IPS DF 19.7 (cell line): ENCODE data around the gene CLEC16A.

Experiments
- DNase-seq: peaks from one replicate; pipeline ENCODE4 v3.0.0-alpha.2; 2013; ENCODE audit warnings: low read depth, low spot score

The CLEC16A gene

DNA sequence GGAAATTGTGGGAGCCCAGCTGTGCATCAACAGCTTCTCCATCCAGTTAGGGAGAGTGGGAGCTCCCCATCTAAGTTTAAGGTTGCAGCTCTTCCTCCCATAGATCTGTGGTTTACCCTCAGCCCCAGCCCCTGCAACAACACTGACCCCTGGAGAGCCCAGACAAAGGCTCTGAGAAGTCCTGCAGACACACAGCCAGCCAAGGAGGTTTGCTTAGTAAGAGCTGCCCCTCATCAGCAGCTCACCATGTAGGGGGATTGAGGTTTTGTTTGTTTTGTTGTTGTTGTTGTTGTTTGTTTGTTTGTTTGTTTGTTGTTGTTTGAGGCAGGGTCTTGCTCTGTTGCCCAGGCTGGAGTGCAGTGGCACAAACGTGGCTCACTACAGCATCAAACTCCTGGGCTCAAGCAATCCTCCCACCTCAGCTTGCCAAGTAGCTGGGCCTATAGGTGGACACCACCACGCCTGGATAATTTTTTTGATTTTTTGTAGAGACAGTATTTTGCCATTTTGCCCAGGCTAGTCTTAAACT is 138.6 kb downstream of the CLEC16A start:
- DNase-seq = no peak

DNA sequence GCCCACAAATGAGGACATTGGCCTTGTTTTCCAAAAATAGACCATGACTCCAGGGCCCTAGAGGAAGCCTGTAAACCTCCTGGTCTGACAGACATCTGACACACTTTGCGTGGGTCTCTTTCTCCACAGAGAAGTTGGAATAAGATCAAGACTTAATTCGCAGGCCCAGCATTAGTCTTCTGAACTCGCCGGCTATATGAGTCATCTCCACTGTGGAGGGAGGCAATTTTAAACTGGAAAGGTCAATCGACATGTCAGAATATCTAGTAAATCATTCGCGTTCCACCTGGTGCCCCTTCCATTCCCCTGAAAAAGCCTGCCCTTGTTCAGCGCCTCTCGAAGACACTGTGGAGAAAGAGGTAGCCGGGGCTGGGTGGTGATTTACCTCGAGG is 140.1 kb downstream of the CLEC16A start:
- DNase-seq = no peak

DNA sequence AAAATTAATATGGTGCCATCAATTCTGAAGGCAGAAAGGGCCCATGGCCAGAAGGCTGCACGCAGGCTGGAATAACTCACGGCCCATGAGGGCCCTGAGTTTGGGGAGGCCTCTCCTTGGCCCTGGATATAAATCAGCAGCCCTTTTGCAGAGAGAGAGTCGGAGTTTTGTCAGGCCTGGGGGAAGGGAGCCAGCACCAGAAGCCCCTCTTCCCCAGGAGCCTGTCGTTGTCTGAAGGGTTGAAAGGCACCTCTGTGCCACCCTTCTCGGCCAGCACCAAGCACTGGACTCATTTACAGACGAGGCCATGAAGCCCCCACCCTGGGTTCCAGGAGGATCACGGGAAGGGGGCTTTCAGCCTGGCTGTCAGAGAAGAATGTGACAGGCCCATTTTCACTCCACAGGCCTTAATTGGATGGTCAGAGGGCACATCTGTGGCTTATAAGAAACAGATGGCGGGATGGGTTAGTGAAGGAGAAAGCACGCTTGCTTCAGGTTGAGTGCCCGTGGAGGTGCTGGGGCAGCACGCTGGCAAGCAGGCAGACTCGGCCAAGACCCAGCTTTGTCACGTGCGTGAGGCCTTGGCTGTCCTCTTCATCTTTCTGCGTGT is 140.6 kb downstream of the CLEC16A start:
- no peak for DNase-seq

DNA sequence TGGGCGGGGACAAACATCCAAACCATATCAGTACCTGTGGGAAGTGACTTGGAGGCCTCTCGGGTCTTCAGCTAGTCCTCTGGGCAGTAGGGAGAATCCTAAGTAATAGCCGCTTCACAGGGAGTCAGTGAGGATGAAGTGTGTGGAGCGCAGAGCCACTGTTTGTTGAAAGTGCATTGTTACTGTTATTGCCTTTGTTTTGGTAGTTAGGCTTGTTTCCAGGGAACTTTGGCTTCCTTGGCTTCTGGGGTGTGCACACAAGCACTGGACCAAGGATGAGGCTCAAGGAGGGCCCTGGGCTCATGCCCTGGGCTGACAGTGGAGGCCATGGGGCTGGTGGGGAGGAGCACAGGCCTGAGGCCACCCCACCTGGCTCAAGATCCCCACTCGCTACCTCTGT is 141.6 kb downstream of the CLEC16A start:
- DNase-seq = no peak

DNA sequence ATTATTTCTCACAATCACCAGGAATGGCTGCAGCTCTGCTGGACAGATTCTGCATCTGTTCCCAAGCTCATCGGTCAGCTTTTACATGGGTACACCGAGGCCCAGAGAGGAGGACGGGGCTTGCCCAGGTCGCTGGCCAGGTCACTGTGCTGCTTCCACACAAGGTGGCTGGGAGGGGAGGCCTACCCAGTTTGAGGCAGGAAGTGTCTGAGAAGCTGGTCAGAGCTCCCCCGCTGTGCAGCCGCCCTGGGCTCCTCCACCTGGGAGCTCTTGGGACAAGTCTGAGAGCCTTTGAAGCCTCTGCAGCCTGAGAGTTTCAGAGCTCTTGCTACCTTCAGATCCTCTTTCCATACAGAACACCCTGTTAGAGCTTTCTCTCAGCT is 143.3 kb downstream of the CLEC16A start:
- DNase-seq = no peak

DNA sequence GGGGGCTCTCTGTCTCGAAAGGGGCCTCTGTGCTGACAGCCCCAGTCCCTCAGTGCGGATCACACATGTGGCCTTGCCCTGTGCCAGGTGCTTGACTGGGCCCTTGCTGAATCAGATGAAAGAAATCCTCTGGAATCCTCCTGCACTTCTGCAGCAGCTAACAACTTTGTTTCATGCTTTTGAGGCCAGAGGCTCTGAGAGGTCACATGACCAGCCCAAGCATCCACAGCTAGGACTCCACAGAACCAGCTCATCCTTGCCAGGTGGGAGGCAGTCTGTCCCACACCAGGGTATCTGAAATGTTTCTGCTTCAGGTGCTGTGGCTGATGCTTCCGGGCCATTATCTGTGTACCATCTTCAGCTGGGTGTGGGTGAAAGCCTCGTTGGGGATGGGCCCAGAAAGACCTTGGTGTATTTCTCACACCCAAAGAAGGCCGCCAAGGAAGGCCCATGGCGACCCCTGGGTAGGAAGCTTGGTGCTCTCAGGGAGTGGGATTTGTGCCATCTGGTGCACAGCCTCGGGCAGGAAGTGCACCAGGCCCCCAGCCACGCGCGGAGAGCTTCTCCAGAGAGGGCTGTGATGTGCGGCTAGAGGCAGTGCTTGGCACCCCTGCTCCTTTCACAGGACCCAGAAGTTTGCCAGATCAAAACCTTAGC is 143.8 kb downstream of the CLEC16A start:
- no peak for DNase-seq

DNA sequence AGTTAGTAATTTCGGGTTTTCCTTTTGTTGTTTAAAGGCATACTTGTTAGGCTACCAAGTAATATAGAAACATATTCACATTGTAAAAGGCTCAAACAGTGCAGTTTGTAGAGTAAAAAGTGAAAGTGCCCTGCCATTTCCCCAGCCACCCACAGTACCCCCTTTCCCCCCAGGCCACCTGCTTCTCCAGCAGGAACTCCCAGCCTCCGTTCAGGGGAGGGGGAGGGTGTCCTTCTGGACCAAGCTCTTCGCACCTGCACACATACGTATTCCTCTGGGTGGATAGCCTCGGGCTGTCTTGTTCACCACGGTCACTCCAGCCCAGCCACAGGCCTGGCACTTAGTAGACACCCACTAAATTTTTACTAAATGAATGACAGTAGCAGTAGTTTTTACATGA is 144.5 kb downstream of the CLEC16A start:
- no peak for DNase-seq

DNA sequence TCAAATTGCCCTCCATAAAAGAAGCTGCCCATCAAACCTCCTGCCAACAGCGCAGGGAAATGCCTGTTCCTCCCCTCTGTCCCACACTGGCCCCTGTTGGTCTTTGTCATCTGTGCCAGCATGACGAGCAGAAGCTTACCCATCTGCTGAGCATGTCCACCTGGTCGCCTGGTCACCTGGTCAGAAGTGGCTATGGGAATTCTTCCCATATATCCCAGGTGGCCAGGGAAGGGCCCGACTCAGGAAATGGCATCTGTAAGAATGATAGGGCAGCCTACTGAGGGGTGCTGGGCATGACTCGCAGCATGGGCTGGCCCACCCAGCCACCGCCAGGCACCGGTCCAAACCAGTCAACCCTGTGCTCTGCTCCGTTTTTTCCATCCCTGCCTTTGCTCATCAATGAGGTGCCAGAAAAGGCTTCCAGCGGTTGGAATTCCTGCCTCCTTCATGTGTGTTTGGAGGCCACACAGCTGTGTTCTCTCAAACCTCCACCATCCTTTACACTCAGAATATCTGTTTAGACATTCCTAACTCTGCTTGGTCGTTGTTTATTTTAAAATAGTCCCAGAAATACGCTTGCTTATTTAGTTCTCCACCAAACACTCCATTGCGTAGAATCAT is 145.2 kb downstream of the CLEC16A start:
- DNase-seq = no peak

DNA sequence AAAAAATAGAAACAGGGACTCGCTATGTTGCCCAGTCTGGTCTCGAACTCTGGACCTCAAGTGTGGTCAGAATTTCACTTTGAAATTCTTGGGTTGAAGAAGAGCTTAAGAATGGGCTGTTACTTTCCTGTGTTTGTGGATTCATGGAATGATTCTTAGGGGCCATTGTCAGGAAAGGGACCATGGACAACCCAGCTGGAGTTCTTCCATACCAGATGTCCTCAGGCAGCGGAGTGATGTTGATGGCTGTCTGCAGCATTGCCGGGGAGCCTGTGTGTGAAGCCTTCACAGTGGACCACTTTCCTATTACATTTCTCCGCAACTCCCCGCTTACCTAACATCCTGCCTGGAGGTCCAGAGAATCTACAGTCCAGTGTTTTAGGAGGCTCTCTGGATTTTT is 145.9 kb downstream of the CLEC16A start:
- DNase-seq = no peak

DNA sequence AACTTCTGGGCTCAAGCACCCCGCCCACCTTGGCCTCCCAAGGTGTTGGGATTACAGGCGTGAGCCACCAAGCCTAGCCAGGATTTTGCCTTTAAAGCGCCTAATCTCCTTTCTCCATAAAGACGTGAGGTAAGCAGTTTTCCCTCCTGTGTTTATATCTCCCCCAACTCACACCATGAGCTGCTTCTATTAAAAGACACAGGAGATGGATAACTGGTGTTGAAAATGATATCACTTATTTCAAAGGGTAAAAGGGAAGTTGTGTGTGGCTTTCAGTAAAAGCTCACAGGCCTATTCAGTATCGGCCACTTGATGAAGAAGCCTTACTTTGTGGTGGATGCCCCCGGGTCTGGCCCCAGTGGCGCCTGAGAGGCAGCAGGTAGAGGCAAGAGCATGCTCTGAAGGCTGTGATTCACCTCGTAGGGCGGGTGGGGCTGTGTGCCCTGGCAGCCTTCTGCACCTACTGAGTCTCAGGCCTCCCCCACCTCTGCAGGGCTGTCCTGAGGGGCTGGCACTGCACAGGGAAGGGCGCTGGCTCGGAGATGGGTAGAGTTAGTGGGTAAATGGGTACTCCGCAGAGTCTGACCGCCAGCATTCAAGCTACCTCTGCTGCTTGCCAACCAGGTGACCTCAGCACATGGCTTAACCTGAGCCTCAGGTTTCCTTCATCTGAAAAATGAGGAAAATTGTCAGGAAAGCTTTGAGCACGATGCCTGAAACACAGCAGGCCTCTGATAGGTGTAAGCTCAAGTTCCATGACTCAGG is 146.8 kb downstream of the CLEC16A start:
- DNase-seq = no peak

DNA sequence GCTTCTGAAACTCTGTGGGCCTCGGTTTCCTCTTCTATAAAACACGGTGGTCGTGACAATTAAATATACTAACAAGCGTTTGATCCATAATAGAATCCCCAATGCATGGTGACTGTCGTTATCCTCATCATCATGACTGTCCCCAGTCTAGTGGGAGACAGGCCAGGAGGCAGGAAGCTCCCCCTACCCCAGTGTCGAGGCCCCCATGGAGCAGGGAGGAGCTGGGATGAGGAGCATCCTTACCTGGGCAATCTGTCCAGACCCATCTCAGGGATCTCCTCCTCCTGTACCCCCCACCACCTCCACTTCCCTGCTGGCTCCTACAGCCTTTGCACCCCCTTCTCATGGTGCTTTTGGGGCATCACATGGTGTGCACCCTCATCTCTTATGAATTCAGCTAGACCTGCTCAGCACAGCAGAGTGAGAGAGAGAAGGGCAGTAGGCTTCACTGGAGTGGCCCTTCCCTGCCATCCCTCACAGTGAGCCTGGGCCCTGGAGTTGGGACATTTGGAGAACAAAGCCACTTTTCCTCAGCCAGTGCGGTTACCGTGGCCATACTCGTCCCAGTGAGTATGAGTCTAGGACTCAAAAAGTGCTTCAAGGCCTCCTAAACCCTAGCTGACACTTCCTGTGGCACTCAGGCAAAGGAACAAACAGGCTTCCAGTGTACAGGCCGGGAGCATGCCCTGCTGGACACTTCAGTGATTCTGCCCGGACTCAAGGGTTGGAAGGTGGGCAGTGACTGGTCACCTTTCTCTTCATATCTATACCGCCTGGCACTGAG is 148.6 kb downstream of the CLEC16A start:
- DNase-seq = no peak

DNA sequence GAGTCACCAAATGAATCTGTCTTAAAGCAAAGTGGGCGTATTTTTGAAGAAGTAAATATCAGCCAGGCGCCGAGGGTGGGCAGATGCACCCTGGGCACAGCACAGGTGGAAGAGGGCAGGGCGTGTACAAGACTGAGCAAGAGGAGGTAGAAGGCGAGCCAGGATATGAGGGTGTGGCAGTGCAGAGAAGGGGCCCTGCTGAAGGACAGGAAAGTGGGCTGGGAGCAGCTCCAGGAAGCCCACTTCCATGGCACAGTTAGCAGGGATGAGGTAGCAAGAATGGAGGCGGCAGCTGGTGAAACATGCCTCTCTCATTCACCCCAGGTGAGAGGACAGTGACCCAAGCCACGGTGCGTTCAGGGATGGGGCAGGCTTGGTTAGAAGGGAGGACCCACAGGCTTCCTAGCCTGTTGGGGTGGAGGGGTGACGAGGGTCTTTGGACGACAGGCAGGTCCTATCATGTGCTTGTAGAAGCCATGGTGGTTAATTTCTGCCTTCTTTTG is 149.3 kb downstream of the CLEC16A start:
- DNase-seq = no peak

DNA sequence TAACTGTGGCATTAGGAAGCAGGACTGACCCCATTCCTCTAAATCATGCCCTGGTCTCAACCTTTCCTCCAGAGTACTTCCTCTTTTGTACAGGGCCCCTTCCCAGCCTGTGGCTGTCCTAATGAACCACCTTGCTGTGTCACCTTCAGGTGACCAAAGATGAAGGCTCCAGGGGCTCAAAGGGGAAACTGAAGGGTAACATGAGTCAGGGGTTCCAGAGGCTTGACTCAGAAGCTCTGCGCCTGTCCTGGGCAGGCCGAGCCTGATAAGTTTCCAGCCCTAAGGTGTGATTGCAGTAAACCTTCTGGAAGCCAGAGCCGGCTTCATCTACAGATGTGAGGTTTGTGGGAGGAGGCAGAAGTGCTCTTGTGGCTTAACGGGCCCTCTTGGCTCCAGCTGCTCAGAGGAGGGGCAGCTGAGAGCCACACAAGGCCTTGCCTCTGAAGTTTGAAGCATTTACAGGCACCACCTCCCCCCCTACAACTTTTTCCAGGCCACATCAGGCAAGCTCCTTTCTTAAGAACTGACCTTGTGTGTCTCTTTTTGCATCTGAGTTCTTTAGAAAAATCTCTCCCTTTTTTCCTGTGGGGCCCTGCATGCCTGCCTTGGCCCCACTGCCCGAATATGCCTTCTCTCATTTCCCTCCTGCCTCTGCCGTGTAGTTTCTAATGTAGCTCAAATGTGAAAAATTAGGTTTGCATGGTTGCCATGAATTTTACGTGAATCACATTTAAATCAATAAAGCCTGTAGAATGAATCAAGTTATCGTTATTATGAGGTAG is 149.9 kb downstream of the CLEC16A start:
- DNase-seq = no peak

DNA sequence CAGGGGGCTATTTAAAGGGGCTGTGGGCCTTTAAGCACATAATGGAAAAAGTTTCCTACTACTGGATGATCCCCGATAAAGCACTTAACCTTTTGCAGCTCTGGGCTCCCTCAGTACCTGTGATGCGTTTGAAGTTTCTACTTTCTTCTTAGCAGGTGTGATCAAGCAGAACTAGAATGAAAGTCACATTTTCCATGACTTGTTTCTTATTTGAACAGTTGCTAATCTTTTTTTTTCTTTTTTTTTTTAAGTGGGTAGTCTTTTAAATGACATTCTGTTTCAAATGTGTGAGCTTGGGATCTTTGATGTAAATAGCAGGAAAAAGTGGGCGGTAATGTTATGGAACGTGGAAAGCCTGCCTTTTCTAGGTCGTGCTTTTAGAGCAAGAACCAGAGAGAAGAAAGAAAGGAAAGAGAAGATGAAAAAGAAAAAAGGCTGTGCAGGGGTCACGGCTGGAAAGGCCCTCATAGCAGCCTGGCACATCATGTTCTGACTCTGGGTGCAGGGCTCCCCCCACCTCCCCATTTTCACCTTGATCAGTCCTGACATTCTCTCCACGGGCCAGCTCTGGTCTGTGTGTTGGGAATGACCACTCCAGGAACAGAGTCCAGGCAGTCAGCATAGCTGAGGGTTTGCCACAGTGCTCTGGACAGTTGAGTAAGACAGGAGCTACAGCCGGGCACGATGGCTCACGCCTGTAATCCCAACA is 150.6 kb downstream of the CLEC16A start:
- no peak for DNase-seq

DNA sequence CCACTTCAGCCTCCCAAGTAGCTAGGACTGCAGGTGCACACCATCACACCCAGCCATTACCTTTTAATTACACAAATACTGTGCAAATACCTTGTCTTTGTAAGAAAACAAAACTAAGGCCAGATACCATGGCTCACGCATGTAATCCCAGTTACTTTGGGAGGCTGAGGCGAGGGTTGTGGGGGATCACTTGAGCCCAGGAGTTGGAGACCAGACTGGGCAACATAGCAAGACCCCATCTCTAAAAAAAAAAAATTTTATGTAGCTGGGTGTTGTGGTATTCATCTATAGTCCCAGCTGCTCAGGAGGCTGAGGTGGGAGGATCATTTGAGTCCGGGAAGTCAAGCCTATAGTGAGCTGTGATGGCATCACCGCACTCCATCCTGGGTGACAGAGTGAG is 151.6 kb downstream of the CLEC16A start:
- no peak for DNase-seq

DNA sequence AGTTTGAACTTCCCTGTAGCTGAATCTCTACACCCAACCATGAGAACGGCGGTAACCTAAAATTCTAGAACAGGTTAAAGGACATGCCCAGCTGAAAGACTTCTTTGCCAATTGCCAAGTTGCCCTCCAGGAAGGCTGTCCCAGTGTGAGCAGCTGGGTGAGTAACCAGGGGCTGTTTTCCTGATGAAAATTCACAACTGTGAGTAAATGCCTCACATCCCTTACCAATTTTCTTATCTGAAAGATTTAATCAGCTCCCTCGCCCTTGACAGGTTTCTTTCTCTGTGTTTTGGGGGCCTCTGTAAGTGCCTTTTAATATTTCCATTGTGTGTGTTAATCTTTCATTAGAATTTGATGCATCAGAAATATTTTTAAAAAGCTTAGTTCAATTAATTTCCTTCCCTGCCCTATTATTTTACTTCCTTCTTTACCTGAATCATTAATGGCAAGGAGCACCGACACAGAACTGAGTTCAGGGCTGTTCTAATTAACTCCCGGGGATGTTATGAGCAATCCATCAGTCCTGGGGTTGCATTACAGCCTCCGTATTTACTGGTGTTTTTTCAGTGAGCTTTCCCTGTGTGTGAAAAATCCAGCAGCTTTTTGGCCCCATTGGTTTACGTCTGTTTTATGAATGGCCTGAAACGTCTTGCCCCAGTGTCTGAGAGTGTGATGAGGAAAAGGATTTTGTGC is 152.9 kb downstream of the CLEC16A start:
- no peak for DNase-seq

DNA sequence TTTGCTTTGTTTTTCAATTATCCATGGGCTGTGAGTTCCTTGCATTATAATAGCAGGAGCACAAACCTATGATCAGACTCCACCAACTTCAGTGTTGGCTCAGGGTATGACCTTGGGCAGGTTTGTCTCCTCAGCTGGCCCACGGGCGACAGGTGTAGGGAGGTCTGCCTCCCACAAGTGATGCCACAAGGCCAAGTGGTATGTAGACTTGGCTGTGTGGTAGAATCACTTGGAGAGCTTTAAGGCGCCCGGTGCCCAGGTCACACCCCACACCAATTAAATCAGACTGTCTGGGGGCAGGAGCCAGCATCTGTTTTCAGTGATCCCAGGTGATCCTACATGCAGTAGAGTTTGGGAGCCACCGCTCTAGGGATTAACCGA is 153.4 kb downstream of the CLEC16A start:
- DNase-seq = no peak

DNA sequence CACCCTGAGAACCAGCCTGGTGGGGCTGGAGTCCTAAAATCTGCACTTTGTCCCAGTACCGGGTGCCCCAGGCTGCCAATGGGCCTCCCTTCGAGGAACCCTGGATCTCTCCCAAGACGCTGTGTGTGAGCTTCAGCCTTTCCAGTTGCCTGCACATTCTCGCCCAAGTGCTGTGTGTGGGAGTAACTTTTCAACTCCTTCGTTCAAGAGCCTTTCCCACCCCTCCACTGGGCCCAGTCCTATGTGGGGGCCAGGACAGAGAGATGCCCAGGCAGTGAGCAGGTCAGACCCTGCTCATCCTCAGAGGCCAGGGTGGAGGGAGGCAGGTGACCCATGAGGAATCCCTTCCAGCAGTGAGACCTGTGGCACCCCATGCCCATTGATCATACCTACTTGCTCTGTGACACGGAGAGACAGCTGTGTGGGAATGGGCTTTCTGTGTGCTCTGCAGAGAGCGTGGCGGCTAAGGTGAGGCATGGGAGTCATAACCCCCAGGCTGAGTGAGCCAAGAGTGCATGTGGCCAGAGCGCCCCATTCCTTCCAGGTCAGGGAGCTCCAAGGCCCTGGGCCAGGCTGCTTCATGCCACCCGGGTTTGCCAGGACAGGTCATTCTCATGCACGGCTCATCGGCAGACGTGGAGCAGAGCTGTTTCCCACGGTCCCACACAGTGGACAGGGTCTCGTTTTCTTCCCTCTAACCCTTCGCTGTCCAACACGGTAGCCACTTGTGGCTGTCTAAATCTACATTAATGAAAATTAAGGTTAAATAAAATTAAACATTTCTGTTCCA is 154.4 kb downstream of the CLEC16A start:
- no peak for DNase-seq
